SH-SY5Y (cell line): ENCODE data around the gene LIM2.

Experiments
- GATA2 ChIP-seq: IDR thresholded peaks from 2 replicates; pipeline ENCODE4 v1.6.1; 2011; ENCODE audit warnings: mild to moderate bottlenecking, low read depth, low read length
- GATA3 ChIP-seq: IDR thresholded peaks from 2 replicates; pipeline ENCODE4 v1.6.1; 2011; ENCODE audit warnings: low read depth, mild to moderate bottlenecking, low read length, moderate library complexity

The LIM2 gene

GRCh38 chr19:51339687-51340656 is 47.8 kb downstream of the LIM2 start:
- TF ChIP-seq GATA2, result no peak
- TF ChIP-seq GATA3, result no peak

GRCh38 chr19:51339313-51339686 is 48.5 kb downstream of the LIM2 start:
- no peak for TF ChIP-seq GATA2

- TF ChIP-seq GATA3 (no peak), GATA2 (no peak)
Observed at GRCh38 chr19:51338563-51339312, 49.0 kb downstream of the LIM2 start.

- TF ChIP-seq GATA2 (no peak), GATA3 (no peak)
Observed at GRCh38 chr19:51337861-51338562, 49.8 kb downstream of the LIM2 start.

- TF ChIP-seq GATA3 (no peak), GATA2 (no peak)
Observed at GRCh38 chr19:51337141-51337860, 50.5 kb downstream of the LIM2 start.

GRCh38 chr19:51333836-51334460 is 53.8 kb downstream of the LIM2 start:
- TF ChIP-seq GATA2 (no peak), GATA3 (no peak)

- TF ChIP-seq GATA3 (no peak), GATA2 (no peak)
Observed at GRCh38 chr19:51331716-51332115, 56.1 kb downstream of the LIM2 start.

GRCh38 chr19:51331193-51331592 is 56.6 kb downstream of the LIM2 start:
- TF ChIP-seq GATA2, result no peak
- TF ChIP-seq GATA3, result no peak

- no peak for TF ChIP-seq GATA2
- no peak for TF ChIP-seq GATA3
Observed at GRCh38 chr19:51330366-51330765, 57.4 kb downstream of the LIM2 start.
